ENCODE measurements around the gene HMCN2.

Gene HMCN2

DNA sequence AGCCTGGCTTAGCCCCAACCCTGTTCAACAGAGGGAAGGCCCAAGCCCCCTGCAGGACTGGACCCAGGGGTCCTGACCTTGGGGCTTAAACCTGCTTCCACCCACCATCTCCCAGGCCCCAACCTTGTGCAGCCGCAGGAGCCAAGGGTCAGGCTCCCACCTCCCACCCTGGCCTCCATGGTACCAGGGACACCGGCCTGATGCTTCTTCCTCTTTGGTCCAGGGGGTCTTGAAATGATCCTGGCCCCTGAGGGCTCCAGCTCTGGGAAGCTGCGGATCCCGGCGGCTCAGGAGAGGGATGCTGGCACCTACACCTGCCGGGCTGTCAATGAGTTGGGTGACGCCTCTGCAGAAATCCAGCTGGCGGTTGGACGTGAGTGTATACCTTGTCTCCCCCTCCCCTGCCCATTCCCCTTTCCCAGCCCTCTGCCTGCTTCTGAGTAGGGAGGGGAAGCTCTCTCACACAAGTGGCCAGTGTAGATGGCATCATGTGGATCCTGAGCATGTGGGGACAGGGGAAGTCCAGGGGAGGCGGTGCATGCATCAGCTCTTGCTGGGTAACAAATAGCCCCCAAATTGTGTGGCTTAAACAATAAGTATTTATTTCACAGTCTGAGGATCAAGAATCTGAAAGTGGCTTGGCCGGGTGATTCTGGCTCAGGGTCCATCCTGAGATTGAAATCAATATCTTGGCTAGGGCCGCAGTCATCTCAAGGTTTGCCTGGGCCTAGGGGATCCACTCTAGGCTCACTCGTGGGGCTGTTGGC is 44.3 kb downstream of the HMCN2 start:
- no peak for DNase-seq

DNA sequence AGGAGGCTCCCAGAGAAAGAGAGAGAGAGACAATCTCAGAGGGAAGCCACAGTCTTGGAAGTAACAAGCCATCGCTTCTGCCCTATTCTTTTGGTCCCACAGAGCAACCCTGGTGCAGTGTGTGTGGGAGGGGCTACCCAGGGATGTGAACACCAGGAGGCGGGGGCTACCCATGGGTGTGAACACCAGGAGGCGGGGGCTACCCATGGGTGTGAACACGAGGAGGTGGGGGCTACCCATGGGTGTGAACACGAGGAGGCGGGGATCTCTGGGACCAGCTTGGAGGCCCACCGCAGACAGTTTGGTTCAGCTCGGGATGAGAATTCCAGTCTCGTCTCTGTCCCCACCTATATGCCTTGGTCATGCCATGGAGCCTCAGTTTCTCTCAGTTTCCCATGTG is 44.9 kb downstream of the HMCN2 start:
- no peak for DNase-seq

DNA sequence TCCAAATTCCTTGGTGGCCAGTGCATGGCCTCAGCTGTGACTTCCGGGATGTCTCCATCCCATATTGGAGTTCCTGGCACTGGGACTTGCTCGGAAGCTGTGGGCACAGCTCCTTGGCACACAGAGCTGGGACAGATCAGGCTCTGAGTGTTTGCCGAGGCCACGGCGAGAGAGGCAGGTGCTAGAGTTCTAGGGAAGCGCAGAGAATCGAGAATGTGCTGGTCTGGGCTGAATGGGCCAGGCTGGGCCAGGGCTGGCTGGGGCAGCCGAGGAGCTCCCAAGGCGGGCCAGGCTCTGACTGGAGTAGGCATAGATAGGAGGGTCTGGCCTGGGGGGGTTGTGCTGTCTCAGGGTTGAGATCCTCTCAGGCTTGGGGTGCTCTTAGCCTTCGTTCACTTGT is 45.4 kb downstream of the HMCN2 start:
- no peak for DNase-seq

DNA sequence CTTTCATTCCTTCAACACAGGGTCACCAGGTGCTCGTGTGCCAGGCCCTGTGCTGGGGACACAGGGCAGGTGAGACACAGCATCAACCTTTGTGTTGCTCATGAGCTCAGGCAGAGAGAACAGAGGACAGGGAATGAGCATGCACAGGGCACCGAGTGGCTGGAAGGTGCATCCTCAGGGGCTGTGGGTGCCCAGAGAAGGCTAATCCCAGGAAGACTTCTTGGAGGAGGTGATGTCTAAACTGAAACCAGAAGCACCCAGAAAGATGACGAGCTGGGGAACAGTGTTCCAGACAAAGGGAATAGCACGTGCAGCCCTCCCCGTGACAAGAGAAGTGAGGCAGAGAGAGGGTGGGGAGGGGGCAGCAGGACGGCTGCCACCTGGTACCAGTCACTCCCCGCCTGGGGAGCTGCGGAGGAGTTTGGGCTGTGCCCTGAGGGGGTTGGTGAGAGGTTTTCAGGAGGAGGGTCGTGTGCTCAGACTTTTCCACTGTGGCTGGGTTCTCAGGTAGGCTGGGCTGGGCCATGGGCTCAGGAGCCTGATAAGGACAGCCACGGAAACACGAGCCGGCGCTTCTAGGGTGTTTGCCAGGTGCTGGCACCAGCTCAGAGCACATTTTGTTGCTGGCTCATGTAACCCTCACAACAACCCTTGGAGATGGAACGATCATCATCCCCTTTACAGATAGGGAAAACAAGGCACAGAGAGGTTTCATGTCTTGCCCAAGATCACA is 46.0 kb downstream of the HMCN2 start:
- no peak for DNase-seq

DNA sequence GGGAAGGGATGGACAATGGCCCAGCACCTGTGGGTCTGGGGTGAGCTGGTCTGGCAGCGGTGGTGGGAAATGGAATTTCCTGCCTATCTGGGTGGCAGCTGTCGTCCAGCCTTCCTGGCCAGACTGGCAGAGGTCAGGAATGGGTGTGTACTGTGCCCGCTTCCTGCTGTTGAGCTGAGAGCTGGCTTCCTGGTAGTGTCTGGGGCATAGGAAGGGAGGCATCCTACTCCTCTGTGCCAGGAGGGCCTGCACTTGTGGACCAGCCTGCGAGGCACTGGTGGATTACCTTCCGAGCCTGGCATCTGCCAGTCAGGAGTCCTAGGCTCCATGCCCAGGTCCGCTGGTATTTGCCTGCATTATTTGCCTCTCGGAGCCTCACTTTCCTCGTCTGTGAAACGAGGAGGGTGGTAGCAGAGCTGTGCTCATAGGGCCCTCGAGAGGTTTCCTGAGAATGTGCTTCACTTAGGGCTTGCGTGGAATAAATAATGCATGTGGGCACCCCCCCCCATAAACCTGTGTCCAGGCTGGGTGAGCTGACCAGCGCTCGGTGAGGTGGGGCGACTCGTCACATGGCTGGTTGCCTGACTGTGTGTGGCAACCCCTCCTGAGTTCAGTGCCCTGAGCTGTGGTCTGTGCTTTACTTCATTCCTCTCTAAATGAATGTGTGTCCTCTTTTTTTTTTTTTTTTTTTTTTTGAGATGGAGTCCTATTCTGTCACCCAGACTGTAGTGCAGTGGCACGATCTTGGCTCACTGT is 47.7 kb downstream of the HMCN2 start:
- no peak for DNase-seq

DNA sequence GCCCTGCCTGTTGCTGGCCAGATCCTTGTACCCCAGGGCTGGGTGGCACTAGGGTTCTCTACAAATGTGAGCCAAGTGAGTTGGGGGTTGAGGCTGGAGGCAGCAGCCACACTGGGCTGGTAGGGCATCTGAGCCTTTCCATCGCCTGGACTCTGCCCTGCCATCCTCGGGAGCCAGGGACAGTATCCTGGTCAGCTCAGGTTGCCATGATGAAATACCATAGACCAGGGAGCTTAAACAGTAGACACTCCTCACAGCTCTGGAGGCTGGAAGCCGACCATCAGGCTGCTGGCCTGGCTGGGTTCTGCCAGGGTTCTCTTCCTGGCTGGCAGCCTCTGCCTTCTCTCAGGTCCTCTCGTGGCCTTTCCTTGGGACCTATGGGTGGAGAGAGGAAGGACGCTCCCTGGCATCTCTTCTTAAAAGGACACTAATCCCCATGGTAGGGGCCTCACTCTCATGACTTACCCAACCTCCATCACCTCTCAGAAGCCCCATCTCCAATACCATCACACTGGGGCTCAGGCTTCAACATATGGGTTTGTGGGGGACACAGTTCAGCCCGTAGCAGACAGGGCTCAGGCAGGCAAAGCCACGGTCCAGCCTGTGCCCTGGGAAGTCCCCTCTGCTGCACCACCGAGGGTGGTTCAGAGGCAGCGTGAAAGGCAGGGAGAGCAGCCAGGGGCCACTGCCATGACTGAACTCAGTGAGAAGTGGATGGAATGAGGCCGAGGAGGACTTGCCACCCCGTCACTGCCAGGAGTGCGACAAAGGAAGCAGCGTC is 50.1 kb downstream of the HMCN2 start:
- DNase-seq, result no peak

DNA sequence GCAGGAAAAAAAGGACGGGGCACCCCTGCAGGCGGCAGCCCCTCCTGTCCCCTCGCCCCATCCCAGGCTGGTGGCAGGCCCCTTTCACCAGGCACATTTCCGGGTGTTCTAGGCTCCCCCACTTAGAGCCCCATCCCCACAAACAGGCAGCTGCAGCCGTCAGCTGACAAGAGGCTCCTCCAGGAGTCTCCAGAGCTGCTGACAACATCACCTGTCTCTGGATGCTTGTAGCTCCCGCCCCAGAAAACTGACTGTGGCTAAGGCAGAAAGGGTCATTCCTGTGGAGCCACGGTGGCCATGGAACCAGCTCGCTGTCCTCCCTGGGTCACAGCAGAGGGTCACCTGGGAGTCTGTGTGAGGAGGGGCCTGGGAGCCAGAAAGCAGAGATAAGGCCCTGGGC is 50.9 kb downstream of the HMCN2 start:
- no peak for DNase-seq

DNA sequence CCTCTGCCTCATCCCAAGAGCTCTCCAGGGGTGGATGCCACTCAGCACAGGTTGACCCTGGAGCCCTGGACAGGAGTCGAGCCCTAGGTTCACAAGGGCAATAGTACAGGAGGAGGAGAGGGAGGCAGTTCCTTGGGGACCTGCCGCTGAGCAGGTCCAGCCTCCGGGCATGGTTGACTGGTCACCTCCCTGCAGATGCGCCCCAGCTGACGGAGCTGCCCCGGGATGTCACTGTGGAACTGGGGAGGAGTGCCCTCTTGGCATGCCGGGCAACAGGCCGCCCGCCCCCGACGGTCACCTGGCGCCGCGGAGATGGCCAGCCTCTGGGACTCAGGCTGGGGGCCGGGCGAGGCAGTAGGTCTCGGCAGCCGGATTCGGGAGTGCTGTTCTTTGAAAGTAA is 53.7 kb downstream of the HMCN2 start:
- DNase-seq, result no peak

DNA sequence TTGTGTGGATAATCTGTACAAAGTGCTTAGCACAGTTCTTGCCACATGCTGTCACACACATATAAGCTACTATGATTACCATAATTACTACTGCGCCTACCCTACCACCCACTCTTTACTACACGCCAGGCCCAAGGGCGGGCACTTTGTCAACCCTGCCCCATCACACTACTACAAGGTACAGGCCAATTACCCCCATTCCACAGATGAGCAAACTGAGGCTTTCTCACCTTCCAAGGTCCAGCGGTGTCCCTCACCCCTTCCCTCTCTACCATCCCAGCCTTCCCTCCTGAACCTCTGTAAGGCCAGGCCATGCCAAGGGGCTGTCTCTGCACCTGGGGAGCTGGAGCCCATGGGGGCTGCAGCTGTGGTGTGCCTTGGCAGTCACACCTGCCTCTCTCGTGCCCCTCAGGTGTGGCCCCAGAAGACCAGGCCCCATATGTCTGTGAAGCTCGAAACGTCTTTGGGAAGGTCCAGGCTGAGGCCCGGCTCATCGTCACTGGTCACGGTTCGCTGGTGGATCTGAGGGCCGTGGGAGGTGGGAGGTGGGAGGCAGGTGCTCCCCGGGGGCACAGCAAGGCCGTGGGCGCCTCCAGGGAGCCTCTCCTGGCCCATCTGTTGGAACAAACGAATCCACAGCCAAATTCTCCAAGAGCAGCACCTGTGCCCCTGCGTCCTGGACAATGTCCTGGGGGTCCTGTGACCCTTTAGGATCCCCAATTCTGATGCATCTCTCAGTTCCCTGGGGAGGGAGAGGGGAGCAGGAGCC is 54.6 kb downstream of the HMCN2 start:
- no peak for DNase-seq

DNA sequence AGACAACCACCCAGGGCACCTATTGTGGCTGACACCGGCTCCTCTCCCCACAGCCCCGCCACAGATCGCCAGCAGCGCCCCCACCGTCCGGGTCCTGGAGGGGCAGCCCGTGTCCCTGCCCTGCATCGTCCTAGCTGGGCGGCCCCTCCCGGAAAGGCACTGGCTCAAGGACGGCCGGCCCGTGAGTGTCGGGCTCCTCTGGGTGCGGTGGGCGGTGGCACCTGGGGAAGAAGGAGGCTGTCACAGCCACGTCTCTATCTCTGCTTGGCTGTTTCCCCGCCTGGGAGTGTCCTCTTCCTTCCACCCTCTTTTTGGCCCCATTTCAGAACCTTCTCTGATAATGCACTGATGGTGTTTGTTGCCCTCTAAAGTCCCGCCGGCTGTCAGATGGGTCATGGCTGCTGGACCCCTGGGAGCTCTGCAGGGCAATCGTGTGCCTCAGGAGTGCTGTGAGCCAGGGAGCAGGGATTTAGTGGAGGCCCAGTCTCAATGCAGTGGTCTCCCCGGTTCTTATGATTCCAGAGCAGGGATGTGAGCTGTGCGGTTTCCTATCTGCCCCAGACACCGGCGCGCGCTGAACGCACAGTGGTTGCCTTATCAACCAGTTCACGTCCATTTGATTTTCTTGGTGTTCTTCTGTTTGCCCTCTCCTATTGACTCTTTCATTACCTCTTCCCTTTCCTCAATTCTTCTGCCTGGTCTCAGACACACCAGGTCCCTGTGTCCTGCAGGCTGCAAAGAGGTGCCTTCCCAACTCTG is 55.3 kb downstream of the HMCN2 start:
- DNase-seq, result peak; percentile 79

DNA sequence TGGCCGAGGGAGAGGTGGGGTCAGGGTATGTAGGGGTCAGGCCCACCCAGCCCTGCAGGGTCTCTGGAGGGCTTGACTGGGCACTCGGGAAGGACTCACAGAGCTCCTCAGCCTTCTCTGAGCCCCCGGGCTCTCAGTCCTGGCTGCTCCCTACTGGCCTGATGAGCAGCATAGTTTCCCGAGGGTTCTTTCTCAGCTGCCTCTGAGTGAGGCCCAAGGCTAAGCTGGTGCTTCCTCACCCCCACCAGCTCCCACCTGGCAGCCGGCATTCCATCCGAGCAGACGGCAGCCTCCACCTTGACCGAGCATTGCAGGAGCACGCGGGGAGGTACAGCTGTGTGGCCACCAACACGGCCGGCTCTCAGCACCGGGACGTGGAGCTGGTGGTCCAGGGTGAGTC is 56.0 kb downstream of the HMCN2 start:
- DNase-seq, result no peak

DNA sequence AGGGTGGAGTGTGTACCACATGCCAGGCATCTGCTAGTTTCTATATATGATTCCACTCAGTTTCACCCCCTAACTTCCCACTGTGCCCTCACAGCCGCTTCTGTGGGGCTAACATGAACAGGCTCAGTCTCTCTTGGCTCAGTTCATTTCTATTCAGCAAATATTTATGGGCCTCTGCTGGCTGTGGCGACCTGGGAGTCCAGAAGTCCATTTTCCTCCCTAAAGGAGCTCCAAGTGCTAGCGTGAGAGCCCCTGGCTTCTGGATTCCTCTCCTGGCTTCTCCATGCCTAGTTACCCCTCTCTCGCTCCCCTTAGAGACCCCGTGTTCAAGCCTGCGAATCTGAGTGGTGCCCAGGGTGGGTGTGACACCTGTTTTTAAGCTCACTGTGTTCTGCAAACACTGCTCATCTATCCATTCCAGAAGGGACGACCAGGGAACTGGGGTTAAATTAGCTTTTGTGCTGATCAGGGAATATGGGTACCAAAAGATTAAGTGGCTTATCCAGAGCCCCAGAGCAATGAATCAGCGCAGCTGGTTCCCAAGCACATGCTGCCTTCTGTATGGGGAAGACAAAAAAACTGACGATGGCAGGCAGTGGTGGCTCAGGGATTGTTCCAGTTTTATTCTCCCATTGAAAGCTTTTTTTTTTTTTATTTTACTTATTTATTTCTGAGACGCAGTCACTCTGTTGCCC is 57.6 kb downstream of the HMCN2 start:
- DNase-seq, result no peak

DNA sequence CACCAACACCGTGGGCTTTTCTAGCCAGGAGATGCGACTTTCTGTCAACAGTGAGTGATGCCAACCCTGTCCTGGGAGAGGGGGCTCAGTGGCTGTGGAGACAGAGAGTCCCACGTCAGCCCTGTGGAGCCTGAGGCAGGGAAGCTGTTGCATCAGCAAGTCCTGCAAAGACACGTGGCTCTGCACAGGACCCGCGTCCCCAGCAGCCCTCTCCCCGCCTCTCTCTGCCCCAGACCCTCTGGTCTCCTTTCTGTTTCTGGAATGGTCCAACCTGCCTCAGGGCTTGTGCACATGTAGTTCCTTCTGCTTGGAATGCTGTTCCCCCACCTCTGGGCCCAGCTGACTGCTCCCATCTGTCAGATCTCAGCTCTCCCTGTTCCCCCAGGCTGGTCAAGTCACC is 60.4 kb downstream of the HMCN2 start:
- DNase-seq, result no peak

DNA sequence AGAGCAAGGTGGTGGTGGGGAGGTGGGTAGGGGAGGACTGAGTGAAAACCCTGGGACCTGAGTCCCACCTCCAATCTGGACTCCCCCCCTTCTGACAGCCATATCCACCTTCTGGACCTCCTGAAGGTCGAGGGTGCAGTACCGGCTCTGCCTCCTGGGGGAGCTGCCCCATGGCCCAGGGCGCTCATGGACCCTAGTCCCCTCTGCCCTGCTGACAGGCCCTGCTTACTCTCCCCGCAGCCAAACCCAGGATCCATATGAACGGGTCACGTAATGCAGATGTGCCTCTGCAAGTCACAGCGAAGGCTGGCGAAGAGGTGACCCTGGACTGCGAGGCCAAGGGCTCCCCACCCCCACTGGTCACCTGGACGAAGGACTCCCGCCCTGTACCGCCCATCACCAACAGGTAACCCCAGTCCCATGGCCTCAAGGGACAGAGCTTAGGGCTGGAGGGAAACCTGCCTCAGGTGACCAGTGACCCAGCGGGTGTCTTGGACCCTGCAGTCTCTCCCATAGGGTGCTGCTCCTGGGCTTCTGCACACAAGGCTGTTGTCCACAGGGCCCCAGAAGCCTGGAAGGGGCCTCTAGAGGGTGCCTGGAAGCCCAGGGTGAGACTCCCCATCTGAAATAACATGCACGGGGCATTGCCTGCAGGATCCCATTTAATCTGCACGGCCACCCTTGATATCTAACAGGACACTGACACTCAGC is 61.7 kb downstream of the HMCN2 start:
- DNase-seq, result no peak

DNA sequence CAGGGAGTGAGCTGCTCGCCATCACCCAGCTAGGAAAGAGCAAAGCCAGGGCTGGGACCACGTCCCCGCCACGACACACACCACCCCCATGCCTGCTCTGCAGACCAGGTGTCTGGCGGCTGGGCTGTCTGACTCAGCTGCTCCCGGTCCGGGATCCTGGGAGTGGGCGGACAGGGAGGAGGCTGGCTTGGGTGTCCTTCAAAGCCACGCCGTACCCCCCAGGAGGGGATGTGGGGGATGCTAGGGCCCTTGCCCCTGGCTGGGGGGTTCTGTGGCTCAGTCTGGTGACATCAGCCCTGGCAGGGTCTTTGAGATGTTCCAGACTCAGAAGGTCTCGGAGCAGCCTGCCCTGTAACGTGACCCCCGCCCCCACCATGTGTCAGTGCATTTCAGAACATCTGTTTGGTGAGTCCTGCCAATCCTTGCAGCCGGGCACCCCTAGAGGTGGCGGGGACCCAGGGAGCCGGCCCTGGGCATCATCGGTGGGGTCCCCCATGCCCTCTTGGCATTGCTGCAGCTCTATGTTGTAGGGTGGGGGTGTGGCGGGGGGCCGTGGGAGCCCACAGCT is 62.3 kb downstream of the HMCN2 start:
- no peak for DNase-seq

DNA sequence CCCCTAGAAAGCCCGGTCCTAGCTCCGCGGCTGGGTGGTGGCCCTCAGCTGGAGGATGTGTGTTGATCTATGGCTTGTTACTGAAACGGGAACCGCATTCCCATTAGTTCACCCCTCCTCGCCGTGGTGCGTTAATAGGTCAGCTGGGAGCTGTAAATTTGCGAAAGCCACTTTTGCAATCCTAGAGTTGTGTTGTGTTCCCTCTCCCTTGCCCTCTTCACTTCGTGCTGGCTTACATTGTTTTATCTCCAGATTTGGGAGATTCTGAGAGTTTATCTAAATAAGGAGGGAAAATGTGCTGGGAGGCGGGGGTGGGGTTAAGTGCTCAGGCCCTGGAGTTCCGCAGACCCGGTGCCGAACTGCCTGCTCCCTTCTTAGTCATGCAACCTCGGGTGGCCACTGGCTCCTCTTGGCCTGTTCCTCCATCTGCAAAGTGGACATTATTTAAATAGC is 62.8 kb downstream of the HMCN2 start:
- no peak for DNase-seq

DNA sequence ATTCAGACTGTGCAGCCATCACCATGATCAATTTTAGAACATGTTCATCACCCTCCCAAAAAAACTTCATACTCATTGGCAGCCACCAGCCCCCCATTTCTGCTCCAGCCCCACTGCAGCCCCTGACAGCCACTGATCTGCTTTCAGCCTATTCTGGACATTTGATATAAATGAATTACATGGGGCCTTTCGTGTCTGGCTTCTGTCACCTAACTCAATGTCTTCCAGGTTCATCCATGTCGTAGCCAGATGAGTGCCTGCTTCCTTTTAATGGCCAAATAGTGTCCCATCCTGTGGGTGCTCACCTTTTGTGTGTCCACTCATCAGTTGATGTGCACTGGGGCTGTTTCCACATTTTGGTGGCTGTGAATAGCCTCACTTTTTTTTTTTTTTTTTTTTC is 63.5 kb downstream of the HMCN2 start:
- DNase-seq, result no peak

DNA sequence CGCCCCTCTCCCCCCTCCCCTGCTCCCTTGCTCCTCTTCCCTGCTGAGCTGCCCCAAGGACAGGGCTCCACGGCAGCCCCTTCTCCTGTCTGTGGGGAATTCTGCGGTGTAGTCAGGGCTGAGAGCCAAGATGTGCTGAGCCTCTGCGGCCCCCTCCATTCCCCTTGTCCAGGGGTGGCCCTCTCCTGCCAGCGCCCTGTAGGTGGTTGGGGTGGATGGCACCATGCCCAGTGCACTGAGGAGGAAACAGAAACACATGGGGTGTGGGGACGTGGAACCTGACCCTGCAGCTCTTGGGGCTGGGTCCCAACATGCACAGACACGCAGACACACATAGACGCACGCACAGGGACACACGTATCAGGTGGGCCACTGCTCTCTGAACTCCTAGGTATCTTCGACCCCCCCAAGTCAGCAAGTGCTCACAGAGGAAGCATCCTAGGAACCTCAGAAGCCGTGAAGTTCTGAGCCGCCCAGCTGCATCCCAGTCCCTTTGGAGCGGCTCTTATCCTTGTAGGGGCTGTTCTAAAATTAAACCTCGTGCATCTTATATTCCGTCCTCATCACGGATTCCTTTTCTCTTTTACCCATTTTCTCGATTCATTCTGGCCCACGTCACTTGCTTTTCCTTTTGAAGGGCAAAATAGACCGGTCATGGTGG is 64.8 kb downstream of the HMCN2 start:
- DNase-seq, result no peak

DNA sequence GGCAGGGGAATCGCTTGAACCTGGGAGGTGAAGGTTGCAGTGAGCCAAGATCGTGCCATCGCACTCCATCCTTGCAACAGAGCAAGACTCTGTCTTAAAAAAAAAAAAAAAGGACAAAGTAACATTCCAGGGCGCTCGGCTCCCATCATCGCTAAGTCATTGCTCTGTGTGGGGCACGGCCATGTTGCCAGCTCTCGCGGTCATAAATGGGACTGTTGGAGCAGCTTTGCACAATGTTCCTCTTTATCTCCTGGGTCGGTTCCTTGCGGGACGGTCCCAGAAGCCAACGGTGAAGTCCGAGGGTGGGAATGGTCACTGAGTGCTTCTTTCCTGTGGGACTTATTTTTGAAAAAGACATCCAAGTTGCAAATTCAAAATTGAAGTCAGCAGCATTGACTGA is 65.5 kb downstream of the HMCN2 start:
- no peak for DNase-seq

All from 8988T (cell line).